EH (cell line): ENCODE data around the gene SAC3D1.
"Not testable (repeated sequence)": the region's sequence is repeated elsewhere in the genome, so short reads cannot be mapped to it uniquely, and the experiment has no call there.

Experiments used
- DNase-seq: peaks from one replicate; pipeline ENCODE4 v3.0.0-alpha.2; 2015; ENCODE audit warnings: low read depth

Gene SAC3D1

DNA sequence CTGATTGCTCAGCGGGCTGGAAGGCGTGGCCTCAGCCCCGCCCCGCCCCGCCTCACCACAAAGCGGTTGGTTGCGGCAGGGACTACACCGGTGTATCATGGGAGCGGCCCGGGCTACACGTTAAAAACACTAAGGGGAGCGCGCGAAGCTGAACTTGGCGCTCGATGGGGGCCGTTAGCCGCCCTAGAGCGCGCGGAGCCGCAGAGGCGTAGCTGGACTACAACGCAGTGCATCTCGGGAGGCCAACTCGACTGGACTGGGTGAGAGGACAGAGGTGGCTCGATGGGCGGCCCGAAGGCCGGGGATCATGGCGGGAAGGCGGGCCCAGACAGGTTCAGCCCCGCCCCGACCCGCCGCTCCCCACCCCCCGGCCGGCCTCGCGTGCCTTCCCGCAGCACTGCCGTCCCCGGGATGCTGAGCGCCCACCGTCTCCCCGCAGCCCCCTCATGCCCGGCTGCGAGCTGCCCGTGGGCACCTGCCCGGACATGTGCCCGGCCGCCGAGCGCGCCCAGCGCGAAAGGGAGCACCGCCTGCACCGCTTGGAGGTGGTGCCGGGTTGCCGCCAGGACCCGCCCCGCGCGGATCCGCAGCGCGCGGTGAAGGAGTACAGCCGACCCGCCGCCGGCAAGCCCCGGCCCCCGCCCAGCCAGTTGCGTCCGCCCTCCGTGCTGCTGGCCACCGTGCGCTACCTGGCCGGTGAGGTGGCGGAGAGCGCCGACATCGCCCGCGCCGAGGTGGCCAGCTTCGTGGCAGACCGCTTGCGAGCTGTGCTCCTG lies at the start of gene SAC3D1:
Gene SAC3D1 (plus strand): TSS at position 364 of the 776 bp plus-strand sequence. CDS start 83 bp downstream, at position 447.
- DNase-seq, result peak; percentile 96

DNA sequence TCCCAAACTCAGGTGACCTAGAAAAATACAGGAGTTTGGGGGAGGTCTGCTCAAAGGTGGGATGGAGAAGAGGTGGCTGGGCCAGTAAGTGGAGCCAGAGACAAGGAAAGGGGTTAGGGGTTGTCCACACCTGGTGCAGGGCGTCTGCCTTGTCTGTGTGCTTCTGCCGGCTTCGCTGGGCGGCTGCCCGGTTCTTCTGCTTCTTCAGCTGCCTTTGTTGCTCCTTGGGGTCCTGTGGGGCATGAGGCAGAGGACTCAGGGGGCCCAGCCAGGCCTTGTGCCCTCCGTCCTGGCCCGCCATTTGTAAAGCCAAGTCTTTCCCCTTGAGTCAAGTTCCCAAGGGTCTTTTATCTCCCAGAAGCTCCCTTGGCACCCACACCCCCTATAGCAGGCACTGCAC lies 46.7 kb upstream of the SAC3D1 start:
- no peak for DNase-seq

GRCh38 chr11:64996327-64996709 lies 44.7 kb upstream of the SAC3D1 start:
- no peak for DNase-seq

DNA sequence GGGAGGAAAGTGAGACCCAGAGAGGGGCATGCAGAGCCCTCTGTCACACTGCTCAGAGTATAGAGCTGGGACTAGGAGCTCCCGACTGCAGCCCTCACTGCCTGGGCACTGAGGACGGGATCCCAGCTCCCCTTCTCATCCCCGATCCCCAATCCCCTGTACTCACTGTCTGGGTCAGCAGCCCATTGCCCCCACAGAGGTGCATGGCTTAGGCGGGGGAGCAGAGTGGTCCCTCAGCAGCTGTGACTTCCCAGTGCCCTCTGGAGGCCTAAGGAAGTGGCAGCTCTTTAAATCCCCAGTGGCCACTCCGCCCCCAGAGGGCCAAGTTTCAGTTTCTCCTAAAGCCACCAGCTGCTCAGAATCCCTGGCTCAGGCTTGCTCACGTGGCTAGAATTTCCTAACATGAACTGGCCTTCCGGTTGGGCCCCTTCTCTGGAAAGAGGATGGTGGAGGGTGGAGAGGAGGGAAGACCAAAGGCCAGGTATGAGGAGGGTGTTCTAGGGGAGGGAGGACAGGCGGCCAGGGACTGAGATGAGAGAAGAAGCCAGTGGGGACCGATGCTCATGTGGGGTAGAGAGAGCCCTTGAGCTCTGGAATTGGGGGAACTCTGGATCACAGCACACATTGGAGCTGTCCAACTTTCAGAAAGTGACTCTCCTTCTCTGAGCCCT lies 44.2 kb upstream of the SAC3D1 start, which contains the start of gene BATF2:
Gene BATF2 (minus strand): TSS at position 262 of the 671 bp plus-strand sequence. CDS start 57 bp downstream, at position 205.
- peak; percentile 86 for DNase-seq

- DNase-seq, result no peak
Measured at GRCh38 chr11:64998141-64998540, 42.9 kb upstream of the SAC3D1 start.

DNA sequence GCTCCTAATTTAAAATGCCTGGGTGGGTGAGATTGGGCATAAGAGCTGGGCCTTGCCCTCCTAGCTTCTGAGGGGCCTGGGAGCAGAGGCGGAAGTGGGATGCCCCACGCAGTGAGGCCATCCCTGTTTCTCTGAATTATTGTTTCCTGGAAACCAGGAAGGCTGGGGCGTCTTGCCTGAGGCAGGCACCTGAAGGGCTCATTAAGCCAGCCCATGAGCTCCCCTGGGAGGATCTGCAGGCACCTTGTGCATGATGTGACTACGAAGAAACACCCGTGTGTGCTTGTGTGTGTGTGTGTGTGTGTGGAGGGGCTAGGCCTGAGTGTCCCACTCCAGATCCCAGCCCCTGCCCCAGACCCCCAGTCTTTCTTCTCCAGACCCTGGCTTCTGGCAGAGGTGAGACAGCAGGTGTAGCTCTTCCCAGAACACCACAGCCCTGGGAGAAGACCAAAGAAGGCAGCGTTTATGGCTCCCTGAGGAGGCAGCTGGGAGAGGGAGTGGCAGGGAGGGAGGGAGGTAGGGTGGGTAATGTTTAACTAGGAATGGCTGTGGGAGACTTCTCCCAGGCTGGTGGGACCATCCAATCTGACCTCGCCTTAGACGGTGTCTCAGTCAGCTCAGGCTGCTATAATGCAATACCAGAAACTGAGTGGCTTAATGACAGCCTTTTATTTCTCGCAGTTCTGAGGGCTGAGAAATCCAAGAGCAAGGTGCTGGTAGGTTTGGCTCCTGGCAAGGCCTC lies 42.1 kb upstream of the SAC3D1 start:
- DNase-seq, result no peak

DNA sequence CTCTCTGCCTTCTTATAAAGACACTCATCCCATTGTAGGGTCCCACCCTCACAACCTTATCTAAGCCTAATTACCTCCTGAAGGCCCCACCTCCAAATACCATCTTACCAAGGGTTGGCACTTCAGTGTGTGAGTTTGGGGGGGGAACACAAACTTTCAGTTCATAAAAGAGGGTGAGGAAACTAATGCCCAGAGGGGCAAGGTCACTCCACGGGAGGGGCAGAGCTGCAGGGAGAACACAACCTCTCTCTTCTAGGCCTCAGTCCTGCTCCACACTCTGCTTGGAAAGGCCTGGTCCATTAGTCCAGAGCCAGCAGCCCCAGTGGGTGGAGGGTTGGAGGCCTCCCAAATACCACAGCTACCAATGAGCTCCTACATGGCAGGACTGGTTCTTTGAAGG lies 41.5 kb upstream of the SAC3D1 start:
- DNase-seq, result no peak

DNA sequence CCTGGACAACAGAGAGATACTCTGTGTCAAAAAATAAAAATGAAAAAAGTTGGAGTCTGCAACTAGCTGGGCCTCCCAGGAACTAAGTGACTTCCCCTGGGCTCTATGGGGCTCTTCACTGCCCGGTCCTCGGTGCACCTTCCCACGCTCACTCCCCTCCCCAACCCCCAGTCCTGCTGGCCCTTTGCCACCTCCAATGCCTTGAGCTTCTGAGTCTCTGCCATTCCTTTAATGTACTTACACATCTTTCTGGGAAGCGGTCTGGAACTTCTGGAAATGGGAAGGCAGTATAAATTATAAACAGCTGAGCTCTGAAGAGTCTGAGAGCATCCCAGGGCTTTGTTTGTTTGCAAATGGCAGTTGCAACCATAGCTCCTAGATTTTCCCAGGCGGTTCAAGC lies 38.3 kb upstream of the SAC3D1 start:
- DNase-seq, result no peak

- peak; percentile 58 for DNase-seq
Measured at GRCh38 chr11:65003282-65003681, 37.7 kb upstream of the SAC3D1 start.

GRCh38 chr11:65003968-65004367 lies 37.0 kb upstream of the SAC3D1 start:
- not testable (repeated sequence) for DNase-seq

GRCh38 chr11:65008016-65008415 lies 33.0 kb upstream of the SAC3D1 start:
- no peak for DNase-seq

GRCh38 chr11:65008873-65009272 lies 32.1 kb upstream of the SAC3D1 start:
- DNase-seq, result no peak

DNA sequence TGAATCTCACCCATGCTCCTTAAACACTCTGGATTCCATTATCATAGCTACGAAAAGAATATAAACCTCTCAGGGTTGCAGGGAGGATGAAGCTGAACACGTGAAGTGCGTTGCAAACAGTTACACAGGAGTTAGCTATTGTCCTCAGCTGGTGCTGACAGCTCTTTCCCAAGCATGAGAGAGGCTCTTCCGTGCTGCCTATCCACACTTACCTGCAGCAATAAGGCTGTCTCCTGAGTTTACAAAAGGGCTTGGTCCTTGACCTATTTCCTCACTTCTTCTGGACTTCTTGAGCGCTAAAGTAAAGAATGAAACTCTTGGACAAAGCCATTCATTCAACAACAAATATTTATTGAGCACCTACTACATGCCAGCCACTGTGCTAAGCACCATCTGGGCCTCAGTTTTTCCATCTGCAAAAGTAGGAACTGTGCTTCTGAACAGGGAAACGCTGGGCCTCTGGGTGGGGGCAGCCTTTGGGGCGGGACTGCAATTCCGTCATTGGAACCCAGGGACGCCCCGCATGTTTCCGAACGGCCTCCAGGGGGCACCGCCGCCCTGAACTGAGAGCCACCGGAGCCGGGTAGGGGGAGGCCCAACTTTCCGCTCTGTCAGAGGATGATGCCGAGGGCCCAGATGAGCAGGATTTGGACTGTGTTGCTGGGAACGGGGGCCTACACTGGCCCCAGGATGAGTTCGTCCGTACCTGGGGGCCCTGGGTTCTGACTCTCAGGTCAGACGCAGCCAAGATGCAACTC lies 27.7 kb upstream of the SAC3D1 start:
- peak; percentile 87 for DNase-seq

GRCh38 chr11:65013888-65014725 lies 26.9 kb upstream of the SAC3D1 start, which contains the start of gene ARL2:
Gene ARL2, plus strand, starts transcription at chr11:65014160. Its CDS starts 48 bp downstream, at chr11:65014208.
- DNase-seq, result peak; percentile 89

DNA sequence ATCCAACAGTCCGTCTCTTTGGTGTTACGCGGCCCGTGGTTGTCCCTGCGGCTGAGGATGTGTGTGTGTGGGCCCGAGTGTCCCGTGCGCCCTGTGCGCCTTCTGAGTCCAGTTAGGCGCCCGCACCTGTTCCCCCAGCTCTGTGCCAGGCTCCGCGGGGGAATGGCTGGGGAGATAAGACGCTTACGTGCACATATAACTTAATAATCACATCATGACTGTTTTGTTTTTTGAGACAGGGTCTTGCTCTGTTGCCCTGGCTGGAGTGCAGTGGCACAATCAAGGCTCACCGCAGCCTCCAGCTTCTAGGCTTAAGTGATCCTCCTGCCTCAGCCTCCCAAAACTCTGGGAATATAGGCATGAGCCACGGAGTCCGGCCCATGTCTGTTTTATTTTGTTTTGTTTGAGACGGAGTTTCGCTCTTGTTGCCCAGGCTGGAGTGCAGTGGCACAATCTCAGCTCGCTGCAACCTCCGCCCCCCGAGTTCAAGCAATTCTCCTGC lies 26.2 kb upstream of the SAC3D1 start:
- no peak for DNase-seq

DNA sequence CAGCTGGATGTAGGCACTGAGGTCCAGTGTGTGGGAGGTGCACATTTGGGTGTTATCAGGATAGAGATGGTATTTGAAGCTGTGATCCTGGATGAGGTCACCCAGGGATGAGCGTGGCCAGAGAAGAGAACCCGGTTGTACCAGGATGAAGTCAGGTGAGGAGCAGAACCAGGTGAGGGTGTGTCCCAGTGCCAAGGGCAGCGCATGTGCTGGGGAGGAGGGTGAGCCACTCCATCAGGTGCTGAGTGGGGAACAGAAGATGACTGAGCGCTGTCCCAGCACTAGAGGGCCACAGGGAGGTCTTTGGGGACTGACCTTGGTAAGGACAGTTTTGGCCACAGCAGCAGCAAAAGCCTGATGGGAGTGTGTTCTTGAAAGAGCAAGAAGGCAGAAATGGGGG lies 24.3 kb upstream of the SAC3D1 start:
- no peak for DNase-seq

- DNase-seq, result no peak
Measured at GRCh38 chr11:65017937-65018336, 23.1 kb upstream of the SAC3D1 start.

DNA sequence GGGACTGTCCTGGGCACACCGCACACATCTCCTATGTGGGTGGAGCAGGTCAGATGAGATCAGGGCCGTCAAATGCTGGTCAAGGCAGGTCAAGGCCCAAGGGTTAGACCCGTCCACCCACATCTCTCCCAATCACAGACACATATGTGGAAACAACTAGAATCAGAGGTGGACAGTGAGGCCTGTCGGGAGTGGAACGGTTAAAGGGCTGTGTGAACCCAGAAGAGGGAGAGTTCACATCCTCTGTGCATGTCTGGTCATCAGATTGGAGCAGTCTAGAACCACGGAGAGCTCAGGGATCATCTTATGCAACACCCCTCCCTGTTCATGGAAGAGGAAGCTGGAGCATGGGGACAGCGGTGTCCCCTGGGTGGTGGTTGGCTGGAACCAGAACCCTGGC lies 21.2 kb upstream of the SAC3D1 start:
- DNase-seq, result no peak

GRCh38 chr11:65021003-65021402 lies 20.0 kb upstream of the SAC3D1 start:
- no peak for DNase-seq

GRCh38 chr11:65021509-65021908 lies 19.5 kb upstream of the SAC3D1 start:
- DNase-seq, result no peak

GRCh38 chr11:65023502-65023901 lies 17.5 kb upstream of the SAC3D1 start:
- DNase-seq, result not testable (repeated sequence)
